Heart left ventricle (tissue), 16 donors: ENCODE measurements around the gene TRAF7. TPM values are rescaled to one million over a fixed set of nuclear protein-coding genes. Genes with fewer than 3 reads are reported as not detected.
"Not testable (repeated sequence)": the region's sequence is repeated elsewhere in the genome, so short reads cannot be mapped to it uniquely, and the experiment has no call there.

Experiments used
- ATAC-seq, 4 donors: fragments of 200-7000 bp; cut with Tn5 transposase; one replicate each; pipeline ENCODE4 v1.9.1; 2020 to 2022; ENCODE audit warnings: moderate library complexity in 4 of 4, mild to moderate bottlenecking in 3 of 4, moderate number of reproducible peaks in 1 of 4
- DNase-seq, 5 donors: peaks; one replicate each; pipeline ENCODE4 v3.0.0-alpha.2; 2020
- H3K27ac ChIP-seq, 12 donors: fragments of 200-600 bp; sonication (generic) in 4 of 12; one replicate each; pipeline versions ENCODE4 v1.5.0 to v1.8.0; 2016 to 2022; ENCODE audit warnings: mild to moderate bottlenecking in 2 of 12
- H3K27me3 ChIP-seq, 9 donors: fragments of 200-600 bp; sonication (generic) in 2 of 9; one replicate each; pipeline versions ENCODE4 v1.5.1 to v1.8.0; 2016 to 2022; ENCODE audit warnings: mild to moderate bottlenecking in 3 of 9
- H3K36me3 ChIP-seq, 9 donors: fragments of 200-600 bp; sonication (generic) in 2 of 9; one replicate each; pipeline versions ENCODE4 v1.5.0 to v1.8.0; 2018 to 2022; ENCODE audit warnings: mild to moderate bottlenecking in 2 of 9
- H3K4me1 ChIP-seq, 12 donors: fragments of 200-600 bp; sonication (generic) in 4 of 12; one replicate each; pipeline versions ENCODE4 v1.5.0 to v1.8.0; 2016 to 2022; ENCODE audit warnings: mild to moderate bottlenecking in 3 of 12
- H3K4me3 ChIP-seq, 12 donors: fragments of 200-600 bp; sonication (generic) in 4 of 12; one replicate each; pipeline versions ENCODE4 v1.5.0 to v1.8.0; 2017 to 2022; ENCODE audit warnings: mild to moderate bottlenecking in 9 of 12, moderate library complexity in 4 of 12
- H3K9me3 ChIP-seq, 12 donors: fragments of 200-600 bp; sonication (generic) in 4 of 12; one replicate each; pipeline versions ENCODE4 v1.5.0 to v1.8.0; 2016 to 2022; ENCODE audit warnings: mild to moderate bottlenecking in 1 of 12
- CTCF ChIP-seq, 12 donors: fragments of 200-600 bp; sonication (generic) in 4 of 12; IDR thresholded peaks; one replicate each; pipeline versions ENCODE4 v1.5.0 to v1.8.0; 2018 to 2022; ENCODE audit warnings: antibody characterized with exemption in 12 of 12, mild to moderate bottlenecking in 5 of 12
- POLR2A ChIP-seq, 2 donors: fragments of 450-650 bp; IDR thresholded peaks; one replicate each; pipeline ENCODE4 v1.6.1; 2017; ENCODE audit warnings: antibody characterized with exemption in 2 of 2, mild to moderate bottlenecking in 2 of 2, moderate library complexity in 2 of 2
- WGBS, 4 donors: extraction: QIAGEN DNeasy Blood & Tissue Kit in 2 of 4; methylation state at CpG; one replicate each; pipeline versions ENCODE4 v1.1.5 to v1.1.7; 2013 to 2018; 5-methylcytosine and 5-hydroxymethylcytosine counted together
- intact Hi-C, 10 donors: fragments of 100-400 bp; cut with DNase I; formaldehyde crosslinking; loops; one replicate each; pipeline versions ENCODE4 v1.11.1 to v1.14.2; 2022
- long read RNA-seq, 3 donors: library from polyadenylated mRNA; unstranded; transcript quantifications; one replicate each; pipeline ENCODE4 v2.0.0, GENCODE V29; 2020 to 2021
- polyA plus RNA-seq, 2 donors: library from polyadenylated mRNA; stranded (reverse); fragments of 200-250 nt; gene quantifications; one replicate each; pipeline ENCODE4 v1.2.3, GENCODE V29; 2013
- total RNA-seq, 9 donors: library from RNA; depleted of rRNA in 2 of 9; stranded (reverse); fragments of >200 nt in 2 of 9; fragmentation: NEBNext Ultra II Directional in 3 of 9; extraction: Animal tissue kit (Norgen Biotek cat#: 25700) in 3 of 9; gene quantifications; one replicate each; pipeline versions ENCODE4 v1.1.0 to v1.2.4, GENCODE V29; 2016 to 2023
- donor health status: ischemic (EF 13 %, LVEDD 7.1; RV severe dilation, severe dysfunction).
- donor health status: healthy with polysubstance abuse.
- donor health status: DM: no; HTN: yes; CAD: no.
- donor health status: DM: no; HTN: no; CAD: no.
- donor health status: ischemic (EF 25% LVEDD 6.9; RV normal size, moderate dysfunction).
- donor health status: ischemic (EF 25% LVEDD 5.7; RV mildly dilated, moderate dysfunction).
- donor health status: healthy.
- donor health status: DM: yes; HTN: yes; CAD: no.
- donor health status: ischemic (EF 35%, LVEDD 5.7; RV mildly dilated, moderate dysfunction).
- donor health status: nonischemic (EF 11% LVEDD 7.7; RV severe dilation, severe dysfunction).
- donor health status: DM: yes; HTN: yes; CAD: no.
- donor health status: PGD.
- donor health status: ischemic (EF 29% LVEDD 5.4; RV normal size, mild dysfunction).
- donor health status: nonischemic (EF 23%, LVEDD 6.1; RV moderate dilation, normal function).

The TRAF7 gene
- 10 to 100 TPM; 20.2 to 40.2 (median 27.0) TPM for total RNA-seq
- polyA plus RNA-seq = 10 to 100 TPM; 12.2 to 39.5 TPM
- long read RNA-seq, donor 1, transcript TRAF7-201 (21 exons, 3,700 nt) = major isoform, 23 of 53 reads
- long read RNA-seq, donor 1, partial matches to known transcripts = 26 of 53 reads
- long read RNA-seq, donor 1, other reads (novel, unspliced or antisense) = 4 of 53 reads
- long read RNA-seq, donor 2, transcript TRAF7-201 (21 exons, 3,700 nt) = major isoform, 21 of 44 reads
- long read RNA-seq, donor 2, partial matches to known transcripts = 14 of 44 reads
- long read RNA-seq, donor 2, other reads (novel, unspliced or antisense) = 9 of 44 reads
- long read RNA-seq, donor 3, transcript TRAF7-201 (21 exons, 3,700 nt) = major isoform, 18 of 54 reads
- long read RNA-seq, donor 3, partial matches to known transcripts = 32 of 54 reads
- long read RNA-seq, donor 3, other reads (novel, unspliced or antisense) = 4 of 54 reads

GRCh38 chr16:2155091-2155950, at the start of gene TRAF7:
TSS of gene TRAF7 (plus strand) at chr16:2155782. CDS start at chr16:2163921, 8,139 bp downstream.
- Histone ChIP-seq H3K9me3 (no peaks in the 10 kb centered on the region), H3K36me3 (peaks cover 0 to 20% (median 5%) of the 10 kb centered on the region in 9 donors), H3K27me3 (no peaks in the 10 kb centered on the region), H3K27ac (peak within 1 kb of the TSS; percentile 20 to 91 (median 84)), H3K4me1 (peaks cover 22 to 89% (median 69%) of the 10 kb centered on the region in 12 donors), H3K4me3 (peak within 1 kb of the TSS; percentile 52 to 98 (median 80))
- TF ChIP-seq CTCF (IDR thresholded peaks at IDR 0.05) = peak in 1 of 12 donors; percentile 13
- TF ChIP-seq POLR2A (IDR thresholded peaks at IDR 0.05) = peak; percentile 98 to 100
- intact Hi-C loops = loop anchor here in 6 of 10 donors (1.0 to 10.0 kb wide), 9 partner anchors 47 to 151 kb away; partner anchors contain the start of genes ECI1 (in 3 of the 6), MLST8 (in 2 of the 6), BRICD5 (in 1 of the 6) and PGP (in 1 of the 6)
- DNase-seq (peak; percentile 98 to 99 (median 99)), ATAC-seq (peak; percentile 92 to 96 (median 94))
- WGBS, 4 donors = 0% methylated on average over 32 to 94 of the region's 94 CpGs

- H3K36me3 ChIP-seq = peaks cover 0 to 82% (median 72%) of the 10 kb centered on the region in 9 donors
- intact Hi-C loops = not testable (repeated sequence)
Measured at GRCh38 chr16:2106211-2106610, 49.4 kb upstream of the TRAF7 start.

GRCh38 chr16:2107121-2107790, 48.3 kb upstream of the TRAF7 start:
- intact Hi-C loops = not testable (repeated sequence)

More at GRCh38 chr16:2106211-2106610, 49.4 kb upstream of the TRAF7 start:
- H3K4me3 ChIP-seq, H3K27me3 ChIP-seq, H3K4me1 ChIP-seq, ATAC-seq, H3K9me3 ChIP-seq, DNase-seq, H3K27ac ChIP-seq: not testable (repeated sequence)
- WGBS, 4 donors = 95 to 98% (median 95%) methylated on average over 20 to 38 of the region's 38 CpGs; no CpG with 5 or more reads in 1 of the 4 donors

GRCh38 chr16:2107791-2108125, 47.8 kb upstream of the TRAF7 start:
- DNase-seq, H3K4me3 ChIP-seq, H3K4me1 ChIP-seq, intact Hi-C loops, H3K9me3 ChIP-seq, H3K27me3 ChIP-seq: not testable (repeated sequence)
- peaks cover 0 to 86% (median 70%) of the 10 kb centered on the region in 9 donors for H3K36me3 ChIP-seq
- peak in 3 of 4 donors; percentile 3 to 15 (median 8) for ATAC-seq
- peak overlapping the region in 1 of 12 donors; percentile 37 for H3K27ac ChIP-seq
- WGBS, 4 donors = 90 to 94% (median 93%) methylated on average over 11 to 23 of the region's 23 CpGs

More at GRCh38 chr16:2107121-2107790, 48.3 kb upstream of the TRAF7 start:
- not testable (repeated sequence) for H3K4me1 ChIP-seq, H3K27me3 ChIP-seq, H3K9me3 ChIP-seq, H3K4me3 ChIP-seq
- WGBS, 4 donors = 86 to 94% (median 90%) methylated on average over 6 to 17 of the region's 17 CpGs
- H3K36me3 ChIP-seq = peaks cover 0 to 86% (median 70%) of the 10 kb centered on the region in 9 donors
- ATAC-seq (peak in 1 of 4 donors; percentile 28), DNase-seq (peak in 1 of 5 donors; percentile 69)
- peak overlapping the region in 1 of 12 donors; percentile 37 for H3K27ac ChIP-seq

GRCh38 chr16:2108446-2109270, 46.9 kb upstream of the TRAF7 start:
- peaks cover 0 to 83% (median 66%) of the 10 kb centered on the region in 9 donors for H3K36me3 ChIP-seq
- DNase-seq, H3K27ac ChIP-seq, H3K4me1 ChIP-seq, H3K27me3 ChIP-seq, intact Hi-C loops, H3K4me3 ChIP-seq, H3K9me3 ChIP-seq: not testable (repeated sequence)
- peak in 3 of 4 donors; percentile 14 to 28 (median 27) for ATAC-seq
- WGBS, 4 donors = 97 to 98% (median 97%) methylated on average over 18 to 73 of the region's 73 CpGs

GRCh38 chr16:2109271-2109580, 46.4 kb upstream of the TRAF7 start:
- H3K9me3 ChIP-seq, H3K4me1 ChIP-seq, H3K27me3 ChIP-seq, H3K27ac ChIP-seq, DNase-seq, intact Hi-C loops, H3K4me3 ChIP-seq: not testable (repeated sequence)
- peaks cover 0 to 89% (median 71%) of the 10 kb centered on the region in 9 donors for H3K36me3 ChIP-seq
- peak in 1 of 4 donors; percentile 5 for ATAC-seq
- 94 to 98% (median 96%) methylated on average over 16 to 25 of the region's 25 CpGs for WGBS, 4 donors

GRCh38 chr16:2109872-2110271, 45.7 kb upstream of the TRAF7 start:
- H3K4me1 ChIP-seq, H3K27me3 ChIP-seq, H3K9me3 ChIP-seq, DNase-seq, H3K4me3 ChIP-seq, H3K27ac ChIP-seq, intact Hi-C loops: not testable (repeated sequence)
- peak; percentile 8 to 25 (median 10) for ATAC-seq
- peaks cover 0 to 92% (median 74%) of the 10 kb centered on the region in 9 donors for H3K36me3 ChIP-seq
- WGBS, 4 donors = 90 to 93% (median 91%) methylated on average over 4 to 23 of the region's 23 CpGs

GRCh38 chr16:2110332-2111008, 45.1 kb upstream of the TRAF7 start:
- H3K27ac ChIP-seq, H3K27me3 ChIP-seq, DNase-seq, H3K9me3 ChIP-seq, H3K4me3 ChIP-seq, H3K4me1 ChIP-seq, intact Hi-C loops: not testable (repeated sequence)
- H3K36me3 ChIP-seq = peaks cover 0 to 87% (median 69%) of the 10 kb centered on the region in 9 donors
- WGBS, 4 donors = 88 to 95% (median 90%) methylated on average over 10 to 43 of the region's 43 CpGs
- ATAC-seq = peak; percentile 11 to 64 (median 50)
